Hindlimb muscle (tissue), 1 donor: ENCODE measurements around the gene PTPRG. TPM values are rescaled to one million over a fixed set of nuclear protein-coding genes. Genes with fewer than 3 reads are reported as not detected.
A peak's percentile ranks its signal among the peaks of the same experiment; 100 is the strongest.
"Not testable (repeated sequence)": the region's sequence is repeated elsewhere in the genome, so short reads cannot be mapped to it uniquely, and the experiment has no call there.

Experiments
- DNase-seq: peaks from one replicate; pipeline ENCODE4 v3.0.0-alpha.2; 2013
- polyA plus RNA-seq: library from polyadenylated mRNA; unstranded; fragments of 120-200 nt; gene quantifications from one replicate; pipeline ENCODE4 v1.2.1, GENCODE V29; 2013; ENCODE audit not compliant: insufficient read length

PTPRG gene
- polyA plus RNA-seq, 1 donor, result 29.4 TPM

DNA sequence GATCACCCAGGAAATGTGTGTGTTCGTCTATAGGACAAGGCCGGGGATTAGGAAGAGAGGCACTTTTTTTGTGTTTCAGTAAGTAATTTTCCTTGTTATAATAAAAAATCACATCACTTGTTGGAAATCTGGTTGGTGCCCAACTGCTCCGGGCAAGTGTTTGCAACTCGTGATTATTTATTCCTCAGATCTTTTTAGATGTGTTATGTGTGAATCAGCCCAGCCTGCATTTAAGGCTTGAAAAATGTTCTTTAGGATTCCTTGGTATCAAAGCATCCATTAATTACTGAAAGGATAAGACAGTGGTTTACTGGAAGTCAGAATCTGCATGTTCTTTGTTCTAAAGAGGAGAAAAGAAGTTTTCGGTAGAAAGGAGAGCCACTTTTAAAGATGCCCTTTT is 466.4 kb downstream of the PTPRG start:
- no peak for DNase-seq

DNA sequence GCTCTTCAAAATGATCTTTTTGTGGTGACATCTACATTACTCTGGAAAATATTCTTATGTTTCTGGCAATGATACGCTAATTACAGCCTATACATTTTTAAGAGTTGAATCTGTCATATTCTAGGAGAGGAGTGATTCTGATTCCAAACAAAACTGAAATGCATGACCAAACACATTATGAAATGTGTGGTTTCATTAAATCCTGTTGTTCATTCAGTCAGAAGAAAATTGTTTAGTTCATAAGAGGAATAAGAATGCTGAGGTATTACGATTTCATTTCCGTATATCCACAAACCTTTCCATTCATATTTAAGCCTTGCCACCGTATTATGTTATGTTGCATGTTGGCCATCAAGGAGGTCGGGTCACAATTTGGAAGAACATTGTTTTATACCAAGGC is 466.9 kb downstream of the PTPRG start:
- no peak for DNase-seq

DNA sequence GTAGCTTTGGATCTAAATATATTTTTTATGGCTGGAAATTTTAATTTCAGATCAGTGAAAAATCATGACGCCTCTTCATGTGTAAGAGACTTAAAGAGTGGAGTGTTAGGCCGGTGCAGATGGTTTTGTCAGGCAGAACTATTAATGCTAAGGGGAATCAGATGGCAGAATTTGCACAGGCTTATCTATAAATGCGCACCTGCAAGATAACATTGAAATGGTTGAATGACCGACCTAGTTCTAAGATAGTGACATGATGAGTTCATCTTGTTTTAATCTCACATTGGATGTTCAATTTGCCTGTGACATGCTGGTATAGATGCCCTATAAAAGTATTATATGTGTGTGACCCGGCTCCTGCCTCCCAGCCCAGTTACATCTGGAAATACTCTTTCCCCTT is 471.4 kb downstream of the PTPRG start:
- DNase-seq, result no peak

DNA sequence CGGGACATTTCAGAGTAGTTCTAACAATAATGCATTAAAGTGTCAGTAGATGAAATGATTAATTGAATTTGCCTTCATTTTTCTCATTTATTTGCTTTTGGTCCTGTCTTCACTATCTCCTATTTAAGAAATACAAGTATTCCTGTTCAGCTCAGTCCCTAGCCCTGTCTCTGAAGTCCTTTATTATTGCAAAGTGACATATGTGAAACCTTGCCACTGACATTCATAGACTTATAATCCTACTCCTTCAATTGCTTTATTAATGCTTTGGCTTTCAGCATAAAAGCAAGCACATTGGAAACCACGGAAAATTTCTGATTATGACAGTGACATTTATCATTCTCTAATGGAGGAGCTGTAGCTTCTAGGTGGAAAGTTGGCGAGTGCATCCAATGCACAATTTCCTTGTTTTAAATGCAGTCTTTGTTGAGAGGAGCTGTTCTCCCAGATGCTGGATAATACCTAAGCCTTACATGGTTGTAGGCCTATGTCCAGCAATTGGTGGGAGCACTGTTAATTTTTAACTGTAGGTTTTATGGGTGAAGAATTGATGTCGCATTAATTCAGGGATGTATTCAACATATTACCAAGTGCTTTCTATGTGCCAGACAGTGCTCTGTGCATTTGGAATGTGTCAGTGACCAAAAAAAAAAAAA is 474.2 kb downstream of the PTPRG start:
- peak; percentile 16 for DNase-seq

DNA sequence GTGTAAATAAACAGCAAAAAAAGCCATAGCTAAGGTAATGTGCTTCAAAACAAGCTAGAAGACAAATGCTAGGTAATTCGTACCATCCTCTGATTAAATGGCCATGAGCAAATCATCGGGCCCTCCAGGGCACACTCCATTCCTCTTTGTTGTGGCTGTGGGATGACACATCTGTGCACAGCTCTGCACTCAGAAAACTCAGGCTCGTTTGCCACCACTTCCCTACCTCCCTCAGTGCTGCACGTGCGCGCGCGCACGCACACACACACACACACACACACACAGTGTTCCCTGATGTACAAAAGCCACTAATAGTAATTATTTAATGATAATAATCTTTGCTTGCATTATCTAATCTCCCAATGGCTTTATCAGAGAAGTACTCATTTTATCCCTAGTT is 475.4 kb downstream of the PTPRG start:
- DNase-seq, result no peak

DNA sequence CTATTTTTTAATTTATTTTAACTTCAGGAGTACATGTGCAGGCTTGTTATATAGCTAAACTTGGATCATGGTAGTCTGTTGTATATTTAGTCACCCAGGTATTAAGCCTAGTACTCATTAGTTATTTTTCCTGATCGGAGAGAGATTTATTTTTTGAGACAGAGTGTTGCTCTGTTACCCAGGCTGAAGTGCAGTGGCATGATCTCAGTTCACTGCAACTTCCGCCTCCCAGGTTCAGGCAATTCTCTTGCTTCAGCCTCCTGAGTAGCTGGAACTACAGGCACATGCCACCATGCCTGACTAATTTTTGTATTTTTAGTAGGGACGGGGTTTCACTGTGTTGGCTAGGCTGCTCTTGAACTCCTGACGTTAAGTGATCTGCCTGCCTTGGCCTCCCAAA is 477.4 kb downstream of the PTPRG start:
- DNase-seq, result not testable (repeated sequence)

DNA sequence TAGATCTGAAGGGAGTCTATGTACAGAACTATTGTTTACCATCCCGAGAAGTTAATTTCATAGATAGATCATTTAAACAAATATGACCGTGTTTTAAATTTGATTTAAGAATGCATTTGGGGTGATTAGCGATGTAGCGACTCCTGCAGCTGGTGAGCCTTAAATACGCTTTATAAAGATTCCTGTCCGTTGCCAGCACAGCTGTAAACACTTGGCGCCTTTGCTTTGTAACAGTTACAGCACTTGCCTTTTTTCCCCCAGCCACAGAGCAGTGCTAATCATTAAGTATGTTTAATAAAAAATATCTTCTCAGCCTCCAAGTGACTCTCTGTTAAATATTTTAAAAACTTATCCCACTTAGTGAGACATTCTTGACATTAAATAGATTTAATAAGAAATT is 478.2 kb downstream of the PTPRG start:
- DNase-seq, result peak; percentile 67

DNA sequence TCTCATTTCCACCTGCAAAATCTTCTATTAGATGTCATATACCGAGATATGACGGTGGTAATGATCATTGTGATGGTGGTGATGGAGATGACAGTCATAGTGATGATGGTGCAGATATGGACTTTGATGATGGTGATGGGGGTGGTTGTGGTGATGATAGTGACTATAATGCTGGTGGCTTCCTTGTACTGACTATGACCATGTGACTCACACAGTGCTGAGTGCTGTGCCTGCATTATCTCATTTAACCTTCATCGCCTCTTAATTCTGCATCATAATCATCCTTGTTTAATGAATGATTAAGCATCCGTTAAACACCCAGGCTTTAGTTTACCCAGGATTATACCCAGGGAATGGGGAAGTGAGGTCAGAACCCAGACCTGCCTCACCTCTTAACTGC is 480.3 kb downstream of the PTPRG start:
- DNase-seq, result no peak

DNA sequence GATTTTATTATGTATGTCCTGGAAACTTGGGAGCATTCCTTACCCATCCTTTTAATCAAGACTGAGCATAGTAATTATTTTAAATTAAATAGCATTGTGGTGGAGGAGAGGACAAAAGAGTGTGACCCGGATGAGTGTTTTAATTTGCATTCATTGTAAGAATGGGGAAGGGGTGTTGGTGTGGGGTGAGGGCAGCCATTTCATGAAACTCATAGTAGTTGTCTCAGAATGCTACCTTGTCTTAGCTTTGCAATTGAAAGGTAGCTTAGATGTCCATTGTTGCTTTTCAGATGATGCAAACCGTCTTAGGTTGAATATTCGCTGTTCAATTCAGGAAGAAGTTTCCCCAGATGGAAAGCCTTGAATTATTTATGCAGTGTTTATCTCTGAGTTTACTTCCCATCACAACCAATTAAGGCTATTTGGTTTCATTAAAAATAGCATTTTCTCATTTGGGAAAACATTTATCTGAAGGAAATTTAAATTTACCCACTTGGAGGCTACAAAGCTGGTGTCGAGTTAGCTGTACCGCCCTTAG is 483.6 kb downstream of the PTPRG start:
- DNase-seq, result no peak

DNA sequence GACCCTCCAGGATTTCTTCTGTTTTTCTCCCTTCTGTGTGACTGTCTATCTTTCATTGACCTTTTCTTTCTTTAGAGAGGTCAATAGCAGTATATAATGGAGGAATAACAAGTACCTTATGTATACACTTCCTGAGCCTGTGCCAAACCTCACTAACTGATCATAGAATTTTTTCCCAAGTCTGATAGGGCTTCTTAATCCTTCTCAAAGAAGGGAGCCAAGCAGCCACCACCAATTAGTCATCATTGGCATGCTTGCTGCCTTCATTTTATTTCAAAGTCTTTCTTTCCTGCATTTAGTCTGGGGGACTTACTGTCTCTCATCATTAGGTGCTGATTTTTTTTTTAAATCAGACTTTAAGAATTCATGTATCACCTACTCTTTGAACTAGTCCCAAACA is 485.0 kb downstream of the PTPRG start:
- no peak for DNase-seq

DNA sequence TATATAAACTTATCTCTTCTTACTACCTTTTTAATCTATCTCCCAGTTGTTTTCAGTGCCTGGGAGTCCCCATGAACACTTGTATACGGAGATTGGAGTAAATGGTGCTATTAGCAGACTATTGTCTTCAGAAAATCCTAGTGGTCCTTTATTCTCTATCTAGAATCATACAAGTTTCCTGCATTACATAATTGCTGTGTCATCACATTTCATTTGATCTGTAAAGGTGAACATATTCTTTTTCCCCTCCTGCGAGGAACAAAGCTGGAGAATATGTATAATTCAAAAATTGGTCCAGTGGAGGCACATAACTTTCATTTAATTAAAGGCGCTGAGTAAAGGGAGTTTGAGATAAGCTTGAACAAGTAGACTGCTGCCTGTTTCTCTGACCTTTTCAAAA is 487.2 kb downstream of the PTPRG start:
- no peak for DNase-seq

DNA sequence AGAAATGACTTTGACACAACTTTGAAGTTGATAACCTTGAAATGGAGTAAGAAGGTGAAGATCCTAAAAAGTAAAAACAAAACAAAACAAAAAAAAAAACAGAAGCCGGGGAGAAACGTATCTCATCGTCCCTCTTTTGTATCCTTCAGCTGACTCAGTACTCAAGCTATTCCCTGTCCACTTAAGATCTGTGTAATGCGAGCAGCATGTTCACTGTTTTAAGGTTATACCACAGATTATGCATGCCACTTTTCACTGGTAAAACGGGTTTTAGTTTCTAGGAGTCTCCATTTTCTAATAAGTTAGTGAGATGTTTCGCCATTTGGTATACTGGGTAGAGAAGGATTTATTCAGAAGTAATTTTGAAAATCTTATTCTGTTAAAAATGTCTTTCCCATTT is 487.7 kb downstream of the PTPRG start:
- no peak for DNase-seq

DNA sequence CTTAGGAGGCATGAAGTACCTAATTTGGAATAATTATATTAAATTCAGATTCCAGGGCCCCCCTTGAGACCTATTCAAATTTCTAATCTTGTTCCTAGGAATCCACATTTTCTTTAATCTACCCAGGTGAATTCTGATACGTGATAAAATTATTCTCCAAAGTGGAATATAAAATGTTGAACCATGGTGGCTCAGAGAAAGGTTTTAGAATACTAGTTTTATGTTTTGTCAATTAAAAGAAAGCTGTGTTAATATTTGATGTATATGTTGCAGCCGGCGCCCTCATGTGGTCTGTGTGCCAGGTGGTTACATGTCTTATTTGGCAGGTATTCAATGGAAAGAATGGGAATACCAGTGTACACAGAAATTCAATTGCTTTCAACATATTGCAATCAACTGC is 490.1 kb downstream of the PTPRG start:
- DNase-seq, result no peak

DNA sequence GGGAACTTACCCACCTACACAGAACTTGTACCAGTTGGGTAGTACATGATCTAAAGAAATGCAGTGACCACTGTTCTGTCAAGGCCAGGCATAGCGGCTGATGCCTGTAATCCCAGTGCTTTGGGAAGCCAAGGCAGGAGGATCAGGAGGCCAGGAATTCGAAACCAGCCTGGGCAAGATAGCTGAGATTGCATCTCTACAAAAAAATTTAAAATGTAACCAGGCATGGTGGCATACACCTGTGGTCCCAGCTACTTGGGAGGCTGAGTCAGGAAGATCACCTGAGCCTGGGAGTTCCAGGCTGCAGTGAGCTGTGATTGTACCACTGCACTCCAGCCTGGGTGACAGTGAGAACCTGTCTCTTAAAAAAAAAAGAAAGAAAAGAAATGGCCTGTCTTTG is 491.0 kb downstream of the PTPRG start:
- no peak for DNase-seq

DNA sequence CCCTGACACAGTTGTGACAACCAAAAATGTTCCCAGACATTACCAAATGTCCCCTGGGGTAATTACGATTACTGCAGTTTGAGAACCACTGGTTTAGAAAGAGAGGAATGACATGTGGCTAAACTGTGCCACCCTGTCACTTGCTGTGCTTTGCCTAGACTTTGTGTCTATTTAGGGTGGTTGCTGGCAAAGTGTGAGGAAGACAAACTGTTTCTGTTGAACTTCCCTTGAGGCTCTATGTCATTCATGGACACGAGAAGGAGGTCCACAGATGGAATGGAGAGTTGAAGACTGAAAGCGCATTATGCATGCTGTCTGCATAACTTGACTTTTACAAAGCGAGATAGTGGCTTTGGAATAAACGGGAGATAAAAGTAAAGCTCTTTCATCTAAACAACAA is 495.3 kb downstream of the PTPRG start:
- no peak for DNase-seq

DNA sequence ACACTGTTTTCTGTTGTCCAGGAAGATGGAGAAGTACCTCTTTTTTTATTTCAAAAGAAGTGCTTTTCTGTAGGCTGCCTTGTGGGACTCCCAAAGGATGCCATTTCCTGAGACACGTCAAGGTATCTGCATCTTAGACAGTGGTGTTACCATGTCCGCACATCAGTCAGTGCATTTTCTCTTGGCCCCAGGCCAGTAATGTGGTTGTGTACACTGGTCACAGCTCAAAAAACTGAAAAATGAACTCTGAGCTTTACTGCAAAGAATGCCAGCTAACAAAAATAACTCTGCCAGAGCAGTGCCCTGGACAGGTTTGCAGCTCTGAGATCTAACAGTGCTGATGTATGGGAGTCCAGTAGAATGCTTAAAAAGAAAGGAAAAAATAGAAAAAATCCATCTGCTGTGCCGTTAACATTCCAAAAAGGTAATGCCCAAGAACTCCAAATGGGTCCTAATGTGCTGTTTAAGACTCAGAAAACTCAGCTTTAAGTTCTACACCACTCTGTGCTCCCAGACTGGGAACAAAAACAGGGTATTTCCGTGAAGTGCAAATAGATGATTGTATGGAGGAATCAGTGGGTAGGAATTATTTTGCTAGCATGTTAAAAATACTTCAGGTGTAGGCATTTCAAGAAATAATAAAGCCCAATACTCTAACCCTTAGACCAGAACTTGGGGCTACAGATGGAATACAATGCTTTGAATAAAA is 496.1 kb downstream of the PTPRG start:
- DNase-seq, result no peak

DNA sequence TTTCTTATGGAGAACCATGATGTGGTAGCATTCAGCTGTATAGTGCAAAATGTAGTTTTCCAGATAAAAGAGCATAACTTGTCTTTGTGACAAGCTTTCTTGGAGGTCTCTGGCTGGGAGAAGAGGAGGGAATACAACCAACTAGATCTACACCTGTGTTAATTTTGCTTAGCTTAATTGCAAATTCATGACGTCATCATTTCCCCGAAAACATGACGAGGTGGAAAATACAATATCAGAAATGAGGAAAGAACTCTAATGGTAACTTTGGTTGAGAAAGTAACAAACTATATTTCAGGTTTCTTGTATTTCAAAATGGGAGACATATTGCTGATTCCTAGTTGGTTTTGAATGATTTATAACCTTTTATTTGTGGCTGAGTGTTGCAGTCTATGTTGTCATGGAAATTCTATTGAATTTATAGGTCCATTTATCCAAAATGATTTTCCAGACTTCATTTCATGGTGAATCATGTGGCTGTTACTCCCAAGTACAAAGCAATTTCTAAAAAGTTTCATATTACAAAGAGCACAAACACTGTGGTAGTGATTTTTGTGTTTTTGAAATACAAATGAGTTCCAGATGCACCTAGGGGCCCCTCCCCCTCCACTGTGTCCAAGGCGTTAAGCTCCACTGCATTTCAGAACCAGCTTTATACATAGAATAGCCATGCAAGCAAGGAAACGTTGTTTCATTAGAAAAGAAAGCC is 504.8 kb downstream of the PTPRG start:
- peak; percentile 19 for DNase-seq

DNA sequence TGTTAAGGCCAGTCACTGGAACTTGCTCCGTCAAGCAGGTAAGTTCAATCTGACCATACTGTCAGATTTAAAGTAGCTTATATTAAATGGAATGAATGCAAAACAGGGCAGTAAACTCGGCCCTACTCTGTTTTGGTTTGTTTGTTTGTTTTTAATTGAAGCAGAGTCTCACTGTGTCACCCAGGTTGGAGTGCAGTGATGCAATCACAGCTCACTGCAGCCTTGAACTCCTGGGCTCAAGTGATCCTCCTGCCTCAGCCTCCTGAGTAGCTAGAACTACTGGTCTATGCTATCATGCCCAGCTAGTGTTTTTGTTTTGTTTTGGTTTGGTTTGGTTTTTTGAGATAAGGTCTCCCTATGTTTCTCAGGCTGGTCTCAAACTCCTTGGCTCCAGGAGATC is 507.0 kb downstream of the PTPRG start:
- no peak for DNase-seq

DNA sequence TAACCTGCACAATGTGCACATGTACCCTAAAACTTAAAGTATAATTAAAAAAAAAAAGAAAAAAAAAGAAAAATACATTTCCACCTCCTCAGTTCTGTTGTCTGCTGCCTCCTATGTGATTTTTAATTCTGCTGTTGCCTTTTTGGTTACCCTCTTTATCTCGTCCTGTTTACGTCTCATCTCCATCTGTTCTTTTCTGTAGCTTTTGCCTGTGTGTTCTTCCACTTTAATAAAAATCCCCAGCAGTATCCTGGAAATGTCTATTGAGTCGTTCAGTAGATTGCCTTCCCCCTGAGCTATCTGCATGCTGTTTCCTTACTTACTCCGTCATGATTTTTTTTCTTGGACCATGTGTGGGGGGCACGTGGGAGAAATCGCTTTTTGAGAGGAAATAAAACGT is 509.5 kb downstream of the PTPRG start:
- no peak for DNase-seq

DNA sequence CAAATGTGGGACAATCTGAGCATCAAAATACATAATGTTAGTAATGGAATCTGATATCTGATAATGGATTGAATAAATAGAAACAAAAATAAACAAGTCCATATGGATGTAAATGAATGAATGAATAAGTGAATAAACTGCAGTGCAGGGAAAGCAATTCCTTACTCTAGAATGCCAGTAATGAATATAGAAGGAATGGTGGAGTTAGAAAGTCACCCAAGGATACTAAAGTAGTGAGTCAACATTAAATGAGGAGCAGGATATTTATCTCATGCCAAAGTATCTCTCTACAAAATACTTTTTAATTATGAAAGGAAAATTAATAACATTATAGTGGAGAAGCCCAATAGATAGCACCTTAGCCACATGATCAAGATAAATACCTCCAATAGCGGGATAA is 511.7 kb downstream of the PTPRG start:
- DNase-seq, result no peak

DNA sequence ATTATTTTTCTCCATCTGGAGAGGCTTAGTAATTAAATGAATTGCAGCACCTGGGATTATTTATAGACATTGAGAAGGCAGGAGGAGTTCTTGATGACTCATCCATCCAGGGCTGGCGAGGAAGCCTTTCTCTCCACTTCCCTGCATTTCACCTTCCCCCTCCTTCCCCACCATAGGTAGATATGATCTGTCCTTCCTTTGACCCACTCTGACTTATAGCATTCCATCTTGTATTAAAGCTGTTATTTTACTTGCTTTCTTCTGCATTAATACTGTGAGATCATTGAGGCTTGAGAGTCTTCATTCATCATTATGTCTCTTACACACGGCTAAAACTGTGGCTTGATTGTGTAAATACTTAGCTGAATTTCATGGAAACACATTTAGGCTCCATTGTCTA is 523.2 kb downstream of the PTPRG start:
- no peak for DNase-seq

DNA sequence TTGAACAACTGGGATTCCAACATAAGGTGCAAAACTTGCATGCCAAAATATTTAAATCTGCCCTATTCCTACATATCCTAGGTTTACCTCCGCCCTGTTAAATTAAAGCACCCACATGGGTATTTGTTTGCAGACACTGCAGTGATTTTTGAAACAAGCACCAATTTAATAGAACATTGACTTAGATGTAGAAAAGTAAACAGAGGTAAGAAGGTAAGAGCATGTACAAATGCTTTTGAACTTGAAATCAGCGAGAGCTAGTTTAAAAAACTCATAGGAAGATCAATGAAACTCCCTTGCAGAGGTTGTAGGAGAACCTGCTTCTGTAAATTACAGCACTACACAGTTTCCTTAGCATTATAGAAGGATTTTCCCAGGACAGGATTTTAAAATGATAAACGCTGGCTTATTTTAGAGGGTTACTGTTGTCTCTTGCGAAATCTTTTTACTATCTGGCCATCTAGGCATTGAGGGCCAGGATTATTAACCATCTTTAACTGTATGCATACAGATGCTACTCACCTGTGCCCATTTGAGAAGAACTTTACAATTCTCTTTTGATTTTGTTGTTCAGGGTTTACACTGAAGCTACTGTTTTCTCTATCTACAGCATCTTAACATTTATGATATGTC is 527.2 kb downstream of the PTPRG start:
- no peak for DNase-seq

DNA sequence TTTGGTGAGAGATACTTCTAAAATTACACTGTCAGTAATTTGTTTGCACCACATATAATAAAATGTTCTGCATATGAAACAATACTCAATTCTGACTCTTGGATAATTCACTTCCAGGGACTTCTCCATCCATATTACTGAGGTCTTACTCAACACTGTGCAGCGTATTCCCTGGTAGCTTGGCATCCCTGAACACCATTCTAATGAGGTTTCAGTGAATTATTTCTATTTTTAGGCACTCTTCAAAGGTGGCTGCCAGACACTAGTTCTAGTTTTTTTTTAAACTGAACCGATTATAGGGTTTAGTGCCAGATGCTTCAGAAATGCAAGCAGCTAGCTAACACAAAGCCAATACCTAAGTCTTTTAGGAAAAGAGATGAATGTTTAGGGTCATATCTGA is 528.7 kb downstream of the PTPRG start:
- DNase-seq, result no peak
